BJ (cell line): Measurements from ENCODE around the gene EYA2. TPM values are rescaled to one million over a fixed set of nuclear protein-coding genes. Genes with fewer than 3 reads are reported as not detected.

Source experiments
- CTCF ChIA-PET: fragments of 350-600 bp; formaldehyde crosslinking; extraction: SDS; loops from one replicate; lab custom pipeline; 2021; ENCODE audit warnings: antibody characterized with exemption, inconsistent platforms; lab: Yijun Ruan, JAX
- POLR2A ChIA-PET: fragments of 300-600 bp; sonication (Branson Sonifier 250); formaldehyde crosslinking; extraction: SDS; loops from one replicate; lab custom pipeline; 2021; ENCODE audit warnings: antibody characterized with exemption; lab: Charles Lee
- DNase-seq: peaks from one replicate; pipeline ENCODE4 v3.0.0-alpha.2; 2011; ENCODE audit warnings: low read depth
- H3K27me3 ChIP-seq: 2 replicates; pipeline ENCODE4 v1.6.0; 2011; ENCODE audit warnings: low read length; ENCODE audit not compliant: control insufficient read depth, insufficient read depth
- H3K36me3 ChIP-seq: 2 replicates; pipeline ENCODE4 v1.5.1; 2011; ENCODE audit warnings: low read length; ENCODE audit not compliant: control insufficient read depth, insufficient read depth
- H3K4me3 ChIP-seq: 2 replicates; pipeline ENCODE4 v1.5.1; 2011; ENCODE audit warnings: low read depth, mild to moderate bottlenecking, control low read depth, low read length
- polyA plus RNA-seq: library from polyadenylated mRNA; depleted of rRNA; stranded (reverse); fragments of >200 nt; gene quantifications from 2 replicates; pipeline ENCODE4 v1.2.3, GENCODE V29; 2011
- TF ChIP-seq, protein P1 (sequence below): IDR thresholded peaks from 2 replicates; pipeline ENCODE4 v1.5.1; 2011; ENCODE audit warnings: low read depth, mild to moderate bottlenecking, control low read depth, inconsistent platforms, low read length, moderate library complexity; ENCODE audit not compliant: insufficient read depth

Gene EYA2
- polyA plus RNA-seq, 1 experiment, result 1.5 TPM

GRCh38 chr20:46946181-46946624 is 51.6 kb downstream of the EYA2 start:
- no peak for DNase-seq
- Histone ChIP-seq H3K36me3 (no peaks in the 10 kb centered on the region), H3K27me3 (peaks cover 11% of the 10 kb centered on the region), H3K4me3 (no peak overlapping the region)
- TF ChIP-seq, protein P1, sequence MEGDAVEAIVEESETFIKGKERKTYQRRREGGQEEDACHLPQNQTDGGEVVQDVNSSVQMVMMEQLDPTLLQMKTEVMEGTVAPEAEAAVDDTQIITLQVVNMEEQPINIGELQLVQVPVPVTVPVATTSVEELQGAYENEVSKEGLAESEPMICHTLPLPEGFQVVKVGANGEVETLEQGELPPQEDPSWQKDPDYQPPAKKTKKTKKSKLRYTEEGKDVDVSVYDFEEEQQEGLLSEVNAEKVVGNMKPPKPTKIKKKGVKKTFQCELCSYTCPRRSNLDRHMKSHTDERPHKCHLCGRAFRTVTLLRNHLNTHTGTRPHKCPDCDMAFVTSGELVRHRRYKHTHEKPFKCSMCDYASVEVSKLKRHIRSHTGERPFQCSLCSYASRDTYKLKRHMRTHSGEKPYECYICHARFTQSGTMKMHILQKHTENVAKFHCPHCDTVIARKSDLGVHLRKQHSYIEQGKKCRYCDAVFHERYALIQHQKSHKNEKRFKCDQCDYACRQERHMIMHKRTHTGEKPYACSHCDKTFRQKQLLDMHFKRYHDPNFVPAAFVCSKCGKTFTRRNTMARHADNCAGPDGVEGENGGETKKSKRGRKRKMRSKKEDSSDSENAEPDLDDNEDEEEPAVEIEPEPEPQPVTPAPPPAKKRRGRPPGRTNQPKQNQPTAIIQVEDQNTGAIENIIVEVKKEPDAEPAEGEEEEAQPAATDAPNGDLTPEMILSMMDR, result no peak
- CTCF ChIA-PET, result interaction anchor here (1.1 kb wide), 1 partner anchor 10 kb away, joined by 4 read pairs; no protein-coding TSS in a partner anchor
- POLR2A ChIA-PET, result no interaction called here

GRCh38 chr20:46946796-46947195 is 52.2 kb downstream of the EYA2 start:
- DNase-seq, result no peak
- ChIA-PET POLR2A (no interaction called here), CTCF (interaction anchor here (3.2 kb wide), 1 partner anchor 8 kb away, joined by 14 read pairs; no protein-coding TSS in a partner anchor)
- TF ChIP-seq, protein P1, result no peak
- no peak overlapping the region for H3K4me3 ChIP-seq
- peaks cover 11% of the 10 kb centered on the region for H3K27me3 ChIP-seq
- H3K36me3 ChIP-seq, result no peaks in the 10 kb centered on the region

DNA sequence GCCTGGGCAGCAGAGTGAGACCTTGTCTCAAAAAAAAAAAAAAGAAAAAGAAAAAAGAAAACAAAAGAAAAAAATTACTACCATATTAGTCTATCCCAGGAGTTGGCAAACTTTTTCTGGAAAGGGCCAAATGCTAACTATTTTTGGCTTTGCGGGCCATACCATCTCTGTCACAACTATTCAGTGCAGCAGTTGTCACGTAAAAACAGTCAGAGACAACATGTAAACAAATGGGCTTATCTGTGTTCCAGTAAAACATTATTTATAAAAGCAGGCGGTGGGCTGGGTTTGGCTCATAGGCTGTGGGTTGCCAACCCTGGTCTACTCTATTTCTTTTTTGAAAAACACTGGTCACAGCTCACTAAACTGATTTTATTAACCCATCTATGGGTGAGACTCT is 53.4 kb downstream of the EYA2 start:
- TF ChIP-seq, protein P1, result no peak
- H3K27me3 ChIP-seq, result peaks cover 11% of the 10 kb centered on the region
- no peaks in the 10 kb centered on the region for H3K36me3 ChIP-seq
- DNase-seq, result no peak
- ChIA-PET POLR2A (no interaction called here), CTCF (interaction anchor here (1.0 to 3.2 kb wide), 2 partner anchors 10 to 116 kb away, joined by 4 to 14 read pairs; no protein-coding TSS in a partner anchor)
- H3K4me3 ChIP-seq, result no peak overlapping the region

DNA sequence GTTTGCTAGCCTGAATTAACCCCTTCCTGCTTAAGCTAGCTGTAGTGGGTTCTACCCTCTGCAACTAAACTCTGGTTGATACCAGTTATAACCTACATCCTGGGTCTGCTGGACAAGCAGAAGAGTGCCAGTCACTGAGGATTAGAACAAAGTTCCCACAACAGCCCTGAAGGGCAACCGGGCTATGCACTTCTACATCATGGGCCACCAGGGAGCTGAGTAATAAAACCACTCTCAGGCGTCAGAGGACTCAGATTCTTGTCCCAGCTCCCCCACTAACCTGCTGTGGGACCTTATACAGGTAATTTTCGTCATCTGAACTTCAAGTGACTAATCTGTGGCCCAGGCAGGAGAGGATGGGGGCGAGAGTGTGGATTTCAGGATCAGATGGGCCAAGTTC is 56.8 kb downstream of the EYA2 start:
- no peak for DNase-seq
- H3K27me3 ChIP-seq, result peaks cover 9% of the 10 kb centered on the region
- CTCF ChIA-PET, result no interaction called here
- no peak overlapping the region for H3K4me3 ChIP-seq
- TF ChIP-seq, protein P1, result no peak
- POLR2A ChIA-PET, result no interaction called here
- H3K36me3 ChIP-seq, result no peaks in the 10 kb centered on the region

DNA sequence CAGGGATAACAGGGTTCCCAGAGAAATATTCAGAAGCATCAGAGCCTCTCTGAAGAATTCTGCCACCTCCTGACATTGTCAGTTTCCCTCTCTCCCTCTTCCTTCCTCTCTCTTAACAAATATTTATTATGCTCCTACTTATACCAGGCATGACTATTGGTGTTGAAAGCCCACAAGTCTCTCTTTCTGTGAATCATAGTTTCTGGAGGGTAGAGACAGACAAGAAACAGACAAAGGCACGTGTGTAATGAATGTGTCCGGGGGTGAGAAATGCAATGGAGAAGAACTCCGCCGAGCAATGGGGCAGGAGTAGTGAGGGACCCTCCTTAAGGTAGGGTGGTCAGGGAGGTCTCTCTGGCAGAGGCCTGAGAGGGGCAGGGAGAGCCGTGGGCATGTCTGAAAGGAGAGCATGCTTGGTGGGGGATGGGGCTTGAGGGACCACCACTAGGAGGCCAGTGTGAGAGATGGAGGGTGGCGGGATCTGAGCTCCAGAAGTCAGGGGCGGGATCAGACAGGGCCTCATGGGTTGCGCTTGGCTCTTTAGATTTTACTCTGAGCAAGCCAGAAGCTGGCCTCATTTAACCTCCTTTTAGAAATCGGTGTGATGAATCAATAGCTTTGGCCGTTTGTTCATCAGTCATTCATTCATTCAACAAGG is 57.3 kb downstream of the EYA2 start:
- ChIA-PET CTCF (no interaction called here), POLR2A (no interaction called here)
- no peaks in the 10 kb centered on the region for H3K36me3 ChIP-seq
- no peak for DNase-seq
- H3K27me3 ChIP-seq, result peaks cover 9% of the 10 kb centered on the region
- H3K4me3 ChIP-seq, result no peak overlapping the region
- TF ChIP-seq, protein P1, result no peak
